OCI-LY7 (cell line): ENCODE data around the gene HAPLN3. TPM values are rescaled to one million over a fixed set of nuclear protein-coding genes. Genes with fewer than 3 reads are reported as not detected.

Experiments used
- BruUV-seq: library from RNA; stranded (reverse); fragments of 400-500 nt; replicated peaks from 2 replicates; lab custom pipeline; 2021; lab: Mats Ljungman, UMichigan
- CTCF ChIA-PET: fragments of 300-600 bp; sonication (Branson Sonifier 250); formaldehyde crosslinking; loops from one replicate; lab custom pipeline; 2022; ENCODE audit warnings: antibody characterized with exemption; ENCODE audit not compliant: unreplicated experiment; lab: Charles Lee
- POLR2A ChIA-PET: fragments of 300-600 bp; sonication (Branson Sonifier 250); formaldehyde crosslinking; loops from one replicate; lab custom pipeline; 2022; ENCODE audit warnings: antibody characterized with exemption; lab: Charles Lee
- DNase-seq: peaks from one replicate; pipeline ENCODE4 v3.0.0-alpha.2; 2015; ENCODE audit warnings: low spot score
- H2AFZ ChIP-seq: fragments of 200-600 bp; sonication (generic), shearing (Covaris generic); 2 replicates; pipeline ENCODE4 v1.6.1; 2014; ENCODE audit warnings: mild to moderate bottlenecking, antibody characterized with exemption, low read length, moderate library complexity
- H3K27ac ChIP-seq: fragments of 200-600 bp; sonication (generic); 2 replicates; pipeline ENCODE4 v1.5.1; 2014; ENCODE audit warnings: mixed run types, low read depth, mild to moderate bottlenecking, moderate library complexity, low read length, inconsistent platforms; ENCODE audit not compliant: poor library complexity, severe bottlenecking
- H3K36me3 ChIP-seq: fragments of 200-600 bp; sonication (generic); 2 replicates; pipeline ENCODE4 v1.6.1; 2014; ENCODE audit warnings: mild to moderate bottlenecking, antibody characterized with exemption, low read length, moderate library complexity, mixed read lengths; ENCODE audit not compliant: insufficient read depth
- H3K4me1 ChIP-seq: fragments of 200-600 bp; sonication (generic); 2 replicates; pipeline ENCODE4 v1.5.1; 2014; ENCODE audit warnings: mild to moderate bottlenecking, low read length; ENCODE audit not compliant: insufficient read depth, poor library complexity, severe bottlenecking
- H3K4me2 ChIP-seq: fragments of 200-600 bp; sonication (generic); 2 replicates; pipeline ENCODE4 v1.6.1; 2014; ENCODE audit warnings: mild to moderate bottlenecking, low read length
- H3K4me3 ChIP-seq: fragments of 200-600 bp; sonication (generic); 2 replicates; pipeline ENCODE4 v1.5.1; 2014; ENCODE audit warnings: mild to moderate bottlenecking, low read depth, low read length; ENCODE audit not compliant: poor library complexity, severe bottlenecking
- H3K79me2 ChIP-seq: fragments of 200-600 bp; sonication (generic); 2 replicates; pipeline ENCODE4 v1.6.1; 2016; ENCODE audit warnings: low read depth, mild to moderate bottlenecking, low read length, moderate library complexity, mixed read lengths; ENCODE audit not compliant: insufficient read depth
- H3K9me2 ChIP-seq: fragments of 200-600 bp; sonication (generic); 2 replicates; pipeline ENCODE4 v1.6.1; 2016; ENCODE audit warnings: mild to moderate bottlenecking, low read length, mixed read lengths; ENCODE audit not compliant: insufficient read depth
- H3K9me3 ChIP-seq: fragments of 200-600 bp; sonication (generic); 2 replicates; pipeline ENCODE4 v1.6.1; 2014; ENCODE audit warnings: mild to moderate bottlenecking, mixed run types, low read length, mixed read lengths
- H4K20me1 ChIP-seq: fragments of 200-600 bp; sonication (generic); 2 replicates; pipeline ENCODE4 v1.6.1; 2014; ENCODE audit warnings: mild to moderate bottlenecking, antibody characterized with exemption, low read length, moderate library complexity, mixed read lengths; ENCODE audit not compliant: insufficient read depth
- EZH2phosphoT487 ChIP-seq: fragments of 200-600 bp; sonication (generic); IDR thresholded peaks from 2 replicates; pipeline ENCODE4 v1.6.1; 2018; ENCODE audit warnings: low read depth, borderline replicate concordance, mild to moderate bottlenecking, mixed run types, antibody characterized with exemption, low read length, moderate library complexity, mixed read lengths
- intact Hi-C: fragments of 100-400 bp; cut with micrococcal nuclease; formaldehyde crosslinking; loops from one replicate; pipeline ENCODE4 v1.10.0; 2022; ENCODE audit not compliant: unreplicated experiment
- total RNA-seq, 2 experiments: library from RNA; depleted of rRNA in 1 of 2; stranded (reverse); fragments of >200 nt in 1 of 2; shearing (Covaris generic) in 1 of 2; gene quantifications; 2 replicates each; pipeline ENCODE4 v1.2.3, GENCODE V29; 2014 to 2022
- TF ChIP-seq, protein P1 (sequence below): fragments of 200-600 bp; sonication (generic); conservative IDR thresholded peaks from 2 replicates; pipeline ENCODE4 v1.5.1; 2014; ENCODE audit warnings: mild to moderate bottlenecking, antibody characterized with exemption, low read length, moderate library complexity, mixed read lengths

The HAPLN3 gene
- total RNA-seq, 2 experiments from 2014 or later = 0.93 to 0.98 TPM

DNA sequence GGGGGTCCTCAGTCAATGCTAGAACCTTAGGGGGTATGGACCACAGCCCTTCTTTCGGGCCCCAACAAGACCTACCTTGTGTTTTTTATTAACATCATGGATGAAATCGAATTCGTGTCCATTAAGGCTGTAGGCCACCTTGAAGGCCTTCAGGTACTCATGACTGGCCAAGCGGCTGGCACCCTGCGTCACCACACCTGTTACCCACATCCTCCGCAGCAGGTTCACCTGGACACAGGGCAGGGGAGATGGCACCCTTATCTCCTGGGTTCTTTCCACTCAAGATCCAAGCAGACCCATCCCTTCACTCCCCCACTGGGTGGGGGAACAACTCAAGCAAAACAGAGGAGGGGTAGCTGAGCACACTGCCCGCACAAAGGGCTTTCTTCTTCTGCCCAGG is 11.2 kb upstream of the HAPLN3 start:
- no TSS peak for BruUV-seq
- no peak for DNase-seq
- Histone ChIP-seq H3K4me2 (no peak overlapping the region), H2AFZ (no peak overlapping the region), H3K36me3 (no peaks in the 10 kb centered on the region), H3K4me3 (no peak overlapping the region), H3K9me2 (no peaks in the 10 kb centered on the region), H4K20me1 (no peaks in the 10 kb centered on the region), H3K9me3 (no peaks in the 10 kb centered on the region), H3K27ac (no peak overlapping the region), H3K4me1 (peaks cover 7% of the 10 kb centered on the region), H3K79me2 (no peaks in the 10 kb centered on the region)
- no peak for TF ChIP-seq EZH2phosphoT487
- TF ChIP-seq, protein P1, sequence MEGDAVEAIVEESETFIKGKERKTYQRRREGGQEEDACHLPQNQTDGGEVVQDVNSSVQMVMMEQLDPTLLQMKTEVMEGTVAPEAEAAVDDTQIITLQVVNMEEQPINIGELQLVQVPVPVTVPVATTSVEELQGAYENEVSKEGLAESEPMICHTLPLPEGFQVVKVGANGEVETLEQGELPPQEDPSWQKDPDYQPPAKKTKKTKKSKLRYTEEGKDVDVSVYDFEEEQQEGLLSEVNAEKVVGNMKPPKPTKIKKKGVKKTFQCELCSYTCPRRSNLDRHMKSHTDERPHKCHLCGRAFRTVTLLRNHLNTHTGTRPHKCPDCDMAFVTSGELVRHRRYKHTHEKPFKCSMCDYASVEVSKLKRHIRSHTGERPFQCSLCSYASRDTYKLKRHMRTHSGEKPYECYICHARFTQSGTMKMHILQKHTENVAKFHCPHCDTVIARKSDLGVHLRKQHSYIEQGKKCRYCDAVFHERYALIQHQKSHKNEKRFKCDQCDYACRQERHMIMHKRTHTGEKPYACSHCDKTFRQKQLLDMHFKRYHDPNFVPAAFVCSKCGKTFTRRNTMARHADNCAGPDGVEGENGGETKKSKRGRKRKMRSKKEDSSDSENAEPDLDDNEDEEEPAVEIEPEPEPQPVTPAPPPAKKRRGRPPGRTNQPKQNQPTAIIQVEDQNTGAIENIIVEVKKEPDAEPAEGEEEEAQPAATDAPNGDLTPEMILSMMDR = no peak
- POLR2A ChIA-PET = no interaction called here
- CTCF ChIA-PET = interaction anchor here (0.9 kb wide), 1 partner anchor 97 kb away, joined by 3 read pairs; no protein-coding TSS in a partner anchor
- intact Hi-C loops = loop anchor here (10.0 kb wide), 1 partner anchor 282 kb away; the partner anchor contains the start of gene AEN

DNA sequence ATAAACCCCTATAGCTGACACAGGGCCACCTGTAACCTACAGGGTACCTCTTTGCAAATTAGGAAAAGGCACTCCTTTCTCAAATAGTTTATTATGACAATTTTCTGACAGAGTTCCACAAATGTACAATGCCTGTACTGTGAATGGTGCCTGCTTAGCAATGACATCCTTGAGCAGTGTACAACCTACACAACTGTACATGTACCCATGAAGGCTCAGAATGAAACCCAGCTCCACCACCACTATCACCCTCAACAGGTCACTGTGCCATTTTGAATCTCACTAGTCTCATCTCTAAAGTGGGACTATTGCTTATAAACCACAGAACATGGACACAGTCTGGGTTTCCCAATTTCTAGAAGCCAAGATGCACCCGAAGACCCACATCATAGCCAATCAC is 10.8 kb upstream of the HAPLN3 start:
- Histone ChIP-seq H3K4me2 (no peak overlapping the region), H4K20me1 (no peaks in the 10 kb centered on the region), H3K9me3 (no peaks in the 10 kb centered on the region), H3K36me3 (no peaks in the 10 kb centered on the region), H3K9me2 (no peaks in the 10 kb centered on the region), H2AFZ (no peak overlapping the region), H3K79me2 (no peaks in the 10 kb centered on the region), H3K27ac (no peak overlapping the region), H3K4me1 (peaks cover 7% of the 10 kb centered on the region), H3K4me3 (no peak overlapping the region)
- DNase-seq = no peak
- intact Hi-C loops = loop anchor here (10.0 kb wide), 1 partner anchor 281 kb away; the partner anchor contains the start of gene AEN
- CTCF ChIA-PET = interaction anchor here (0.9 kb wide), 1 partner anchor 98 kb away, joined by 3 read pairs; no protein-coding TSS in a partner anchor
- POLR2A ChIA-PET = no interaction called here
- TF ChIP-seq, protein P1 = no peak
- TF ChIP-seq EZH2phosphoT487 = no peak
- BruUV-seq = no TSS peak

DNA sequence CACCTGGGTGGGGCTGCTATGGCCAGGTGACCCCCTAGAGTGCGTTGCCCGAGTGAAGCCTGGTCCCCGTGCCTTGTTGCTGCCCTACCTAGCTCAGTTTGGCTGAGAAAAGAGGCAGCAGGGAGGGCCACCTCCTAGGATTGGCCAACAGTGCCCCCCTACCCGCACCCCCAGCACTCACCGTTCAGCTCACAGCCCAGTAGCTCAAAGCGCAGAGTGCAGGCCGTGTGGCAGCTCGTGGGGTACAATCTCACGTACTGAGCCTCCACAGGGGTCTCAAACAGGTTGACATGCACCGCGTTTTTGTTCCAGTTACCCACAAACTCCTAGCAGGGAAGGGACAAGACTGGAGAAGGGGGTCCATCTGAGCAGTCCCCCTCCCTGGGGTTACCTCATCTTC is 10.2 kb upstream of the HAPLN3 start:
- Histone ChIP-seq H3K4me2 (no peak overlapping the region), H3K27ac (no peak overlapping the region), H3K36me3 (no peaks in the 10 kb centered on the region), H3K79me2 (no peaks in the 10 kb centered on the region), H3K4me3 (no peak overlapping the region), H3K9me3 (no peaks in the 10 kb centered on the region), H2AFZ (no peak overlapping the region), H3K9me2 (no peaks in the 10 kb centered on the region), H3K4me1 (peaks cover 7% of the 10 kb centered on the region), H4K20me1 (no peaks in the 10 kb centered on the region)
- CTCF ChIA-PET = interaction anchor here (0.8 to 1.0 kb wide), 3 partner anchors 13 to 98 kb away, joined by 3 read pairs; no protein-coding TSS in a partner anchor
- POLR2A ChIA-PET = no interaction called here
- no peak for DNase-seq
- no TSS peak for BruUV-seq
- no peak for TF ChIP-seq EZH2phosphoT487
- TF ChIP-seq, protein P1 = no peak
- intact Hi-C loops = loop anchor here (10.0 kb wide), 1 partner anchor 281 kb away; the partner anchor contains the start of gene AEN
